HepG2 (cell line): ENCODE measurements around the gene ZKSCAN8. TPM values are rescaled to one million over a fixed set of nuclear protein-coding genes. Genes with fewer than 3 reads are reported as not detected.

Source experiments
- CAMTA2 ChIP-seq: sonication (generic); formaldehyde crosslinking; IDR thresholded peaks from 2 replicates; pipeline ENCODE4 v1.4.0; 2020; ENCODE audit warnings: mild to moderate bottlenecking, missing genetic modification reagents, borderline replicate concordance
- DMAP1 ChIP-seq: IDR thresholded peaks from 2 replicates; pipeline ENCODE4 v1.6.1; 2016
- HNF4A ChIP-seq: sonication (generic); formaldehyde crosslinking; IDR thresholded peaks from 2 replicates; pipeline ENCODE4 v1.4.0; 2020; ENCODE audit warnings: missing genetic modification reagents
- KDM3A ChIP-seq: IDR thresholded peaks from 2 replicates; pipeline ENCODE4 v1.6.1; 2018; ENCODE audit warnings: low read depth, missing compliant biosample characterization
- PHF21A ChIP-seq: sonication (generic); formaldehyde crosslinking; IDR thresholded peaks from 2 replicates; pipeline ENCODE4 v1.5.0; 2020; ENCODE audit warnings: mild to moderate bottlenecking, missing genetic modification reagents
- SAFB2 ChIP-seq: sonication (generic); formaldehyde crosslinking; IDR thresholded peaks from 2 replicates; pipeline ENCODE4 v1.5.1; 2020; ENCODE audit warnings: missing genetic modification reagents, low read depth, mild to moderate bottlenecking, borderline replicate concordance
- SMAD9 ChIP-seq: sonication (generic); formaldehyde crosslinking; IDR thresholded peaks from 2 replicates; pipeline ENCODE4 v1.5.1; 2020; ENCODE audit warnings: mild to moderate bottlenecking, missing genetic modification reagents
- THYN1 ChIP-seq: sonication (generic); formaldehyde crosslinking; IDR thresholded peaks from 2 replicates; pipeline ENCODE4 v1.8.1; 2023; ENCODE audit warnings: low read depth, mild to moderate bottlenecking, moderate library complexity, missing genetic modification reagents, borderline replicate concordance
- ZC3H4 ChIP-seq: sonication (generic); formaldehyde crosslinking; IDR thresholded peaks from 2 replicates; pipeline ENCODE4 v1.4.0; 2020; ENCODE audit warnings: missing genetic modification reagents, borderline replicate concordance
- ZFP36L2 ChIP-seq: sonication (generic); formaldehyde crosslinking; IDR thresholded peaks from 2 replicates; pipeline ENCODE4 v1.4.0; 2020; ENCODE audit warnings: missing genetic modification reagents
- ZMYM2 ChIP-seq: sonication (generic); formaldehyde crosslinking; IDR thresholded peaks from 2 replicates; pipeline ENCODE4 v1.8.0; 2022; ENCODE audit warnings: mild to moderate bottlenecking, missing genetic modification reagents
- polyA plus RNA-seq, 8 experiments: library from polyadenylated mRNA; depleted of rRNA in 3 of 8; stranded (reverse) in 7 of 8; unstranded in 1 of 8; fragments of >200 nt; fragmentation: Illumina TruSeq in 4 of 8; extraction: Trizol in 4 of 8; gene quantifications; 2 replicates each; pipeline versions ENCODE4 v1.2.1 to v1.2.3, GENCODE V29; 2011 to 2016; ENCODE audit warnings: low read depth in 4 of 8, missing spikeins in 1 of 8, mixed read lengths in 1 of 8; ENCODE audit not compliant: insufficient read depth in 1 of 8
- total RNA-seq, 5 experiments: library from RNA; depleted of rRNA; stranded (reverse); fragments of >200 nt; fragmentation: Illumina TruSeq; extraction: Trizol; gene quantifications; 2 replicates each; pipeline ENCODE4 v1.2.3, GENCODE V29; 2016; ENCODE audit warnings: low read depth in 1 of 5
- TF ChIP-seq, protein P1 (sequence below), 2 experiments: IDR thresholded peaks; 2 replicates each; pipeline ENCODE4 v1.6.1; 2011 to 2012; ENCODE audit warnings: low read length in 2 of 2, borderline replicate concordance in 1 of 2, low read depth in 1 of 2, mild to moderate bottlenecking in 1 of 2, moderate library complexity in 1 of 2
- TF ChIP-seq, protein P2 (sequence below), 2 experiments: sonication (generic) in 1 of 2; formaldehyde crosslinking in 1 of 2; IDR thresholded peaks; 2 replicates each; pipeline versions ENCODE4 v1.5.1 to v1.6.1; 2011 to 2020; ENCODE audit warnings: borderline replicate concordance in 1 of 2, low read depth in 1 of 2, low read length in 1 of 2, mild to moderate bottlenecking in 1 of 2, missing genetic modification reagents in 1 of 2, moderate library complexity in 1 of 2
- TF ChIP-seq, protein P3 (sequence below): sonication (generic); formaldehyde crosslinking; IDR thresholded peaks from 2 replicates; pipeline ENCODE4 v1.4.0; 2020; ENCODE audit warnings: missing genetic modification reagents
- TF ChIP-seq, protein P4 (sequence below): sonication (generic); formaldehyde crosslinking; IDR thresholded peaks from 2 replicates; pipeline ENCODE4 v1.4.0; 2020; ENCODE audit warnings: mild to moderate bottlenecking, missing genetic modification reagents
- TF ChIP-seq, protein P5 (sequence below): IDR thresholded peaks from 2 replicates; pipeline ENCODE4 v1.6.1; 2012; ENCODE audit warnings: low read depth, low read length, improper control_type of control experiment
- TF ChIP-seq, protein P6 (sequence below): sonication (generic); IDR thresholded peaks from 2 replicates; pipeline ENCODE4 v1.6.1; 2016; ENCODE audit warnings: low read depth, borderline replicate concordance

The ZKSCAN8 gene
- total and polyA plus RNA-seq, 2 of the 13 experiments (the other 11 are each of a cell fraction or from before 2014, with no cell fraction given): 12.4 to 20.9 TPM

DNA sequence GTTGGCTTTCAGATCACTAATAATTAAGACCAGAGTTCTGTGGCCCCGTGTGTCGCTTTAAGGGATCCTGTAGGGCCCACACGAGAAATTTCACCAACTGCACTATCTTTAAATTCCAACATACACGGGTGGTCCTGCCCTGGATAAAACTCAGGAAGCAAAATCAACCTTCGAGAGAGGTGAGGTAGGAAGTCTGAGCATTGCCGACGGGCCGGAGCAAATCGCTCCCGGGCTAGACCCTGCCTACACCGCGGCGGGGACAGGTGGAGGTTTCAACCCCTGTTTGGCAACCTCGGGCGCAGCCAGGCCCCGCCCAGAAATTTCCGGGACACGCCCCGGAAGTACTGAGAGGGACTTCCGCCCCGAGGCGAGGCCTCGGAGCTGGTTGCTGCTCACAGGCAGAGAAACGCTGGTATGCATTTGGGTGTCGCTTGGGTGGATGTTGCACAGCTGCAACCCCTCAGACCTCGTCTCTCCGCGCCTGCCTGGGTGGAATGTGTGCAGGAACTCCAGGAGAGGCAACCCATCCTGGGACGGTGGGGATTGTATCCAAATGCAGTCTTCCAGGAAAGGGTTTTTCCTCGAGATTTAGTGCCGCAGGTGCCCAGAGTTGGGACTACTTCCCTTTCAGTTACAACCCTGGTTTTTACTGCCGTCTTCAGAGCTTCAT is 19.9 kb downstream of the ZKSCAN8 start (continued):
- TF ChIP-seq, protein P1, sequence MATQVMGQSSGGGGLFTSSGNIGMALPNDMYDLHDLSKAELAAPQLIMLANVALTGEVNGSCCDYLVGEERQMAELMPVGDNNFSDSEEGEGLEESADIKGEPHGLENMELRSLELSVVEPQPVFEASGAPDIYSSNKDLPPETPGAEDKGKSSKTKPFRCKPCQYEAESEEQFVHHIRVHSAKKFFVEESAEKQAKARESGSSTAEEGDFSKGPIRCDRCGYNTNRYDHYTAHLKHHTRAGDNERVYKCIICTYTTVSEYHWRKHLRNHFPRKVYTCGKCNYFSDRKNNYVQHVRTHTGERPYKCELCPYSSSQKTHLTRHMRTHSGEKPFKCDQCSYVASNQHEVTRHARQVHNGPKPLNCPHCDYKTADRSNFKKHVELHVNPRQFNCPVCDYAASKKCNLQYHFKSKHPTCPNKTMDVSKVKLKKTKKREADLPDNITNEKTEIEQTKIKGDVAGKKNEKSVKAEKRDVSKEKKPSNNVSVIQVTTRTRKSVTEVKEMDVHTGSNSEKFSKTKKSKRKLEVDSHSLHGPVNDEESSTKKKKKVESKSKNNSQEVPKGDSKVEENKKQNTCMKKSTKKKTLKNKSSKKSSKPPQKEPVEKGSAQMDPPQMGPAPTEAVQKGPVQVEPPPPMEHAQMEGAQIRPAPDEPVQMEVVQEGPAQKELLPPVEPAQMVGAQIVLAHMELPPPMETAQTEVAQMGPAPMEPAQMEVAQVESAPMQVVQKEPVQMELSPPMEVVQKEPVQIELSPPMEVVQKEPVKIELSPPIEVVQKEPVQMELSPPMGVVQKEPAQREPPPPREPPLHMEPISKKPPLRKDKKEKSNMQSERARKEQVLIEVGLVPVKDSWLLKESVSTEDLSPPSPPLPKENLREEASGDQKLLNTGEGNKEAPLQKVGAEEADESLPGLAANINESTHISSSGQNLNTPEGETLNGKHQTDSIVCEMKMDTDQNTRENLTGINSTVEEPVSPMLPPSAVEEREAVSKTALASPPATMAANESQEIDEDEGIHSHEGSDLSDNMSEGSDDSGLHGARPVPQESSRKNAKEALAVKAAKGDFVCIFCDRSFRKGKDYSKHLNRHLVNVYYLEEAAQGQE (IDR thresholded peaks at IDR 0.05; ENCODE audit: borderline replicate concordance in 1 of 2, low read depth in 1 of 2, low read length in 2 of 2): no peak
- 0 out of 2 replicates have a peak, but pooled peaks have one; percentile 67 for TF ChIP-seq KDM3A (CRISPR knock-in tag)
- TF ChIP-seq, protein P2, sequence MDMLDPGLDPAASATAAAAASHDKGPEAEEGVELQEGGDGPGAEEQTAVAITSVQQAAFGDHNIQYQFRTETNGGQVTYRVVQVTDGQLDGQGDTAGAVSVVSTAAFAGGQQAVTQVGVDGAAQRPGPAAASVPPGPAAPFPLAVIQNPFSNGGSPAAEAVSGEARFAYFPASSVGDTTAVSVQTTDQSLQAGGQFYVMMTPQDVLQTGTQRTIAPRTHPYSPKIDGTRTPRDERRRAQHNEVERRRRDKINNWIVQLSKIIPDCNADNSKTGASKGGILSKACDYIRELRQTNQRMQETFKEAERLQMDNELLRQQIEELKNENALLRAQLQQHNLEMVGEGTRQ (IDR thresholded peaks at IDR 0.05; ENCODE audit: low read depth, low read length): no peak
- TF ChIP-seq, protein P2 (CRISPR knock-in tag; IDR thresholded peaks at IDR 0.05; ENCODE audit: borderline replicate concordance): no peak
- TF ChIP-seq, protein P3, sequence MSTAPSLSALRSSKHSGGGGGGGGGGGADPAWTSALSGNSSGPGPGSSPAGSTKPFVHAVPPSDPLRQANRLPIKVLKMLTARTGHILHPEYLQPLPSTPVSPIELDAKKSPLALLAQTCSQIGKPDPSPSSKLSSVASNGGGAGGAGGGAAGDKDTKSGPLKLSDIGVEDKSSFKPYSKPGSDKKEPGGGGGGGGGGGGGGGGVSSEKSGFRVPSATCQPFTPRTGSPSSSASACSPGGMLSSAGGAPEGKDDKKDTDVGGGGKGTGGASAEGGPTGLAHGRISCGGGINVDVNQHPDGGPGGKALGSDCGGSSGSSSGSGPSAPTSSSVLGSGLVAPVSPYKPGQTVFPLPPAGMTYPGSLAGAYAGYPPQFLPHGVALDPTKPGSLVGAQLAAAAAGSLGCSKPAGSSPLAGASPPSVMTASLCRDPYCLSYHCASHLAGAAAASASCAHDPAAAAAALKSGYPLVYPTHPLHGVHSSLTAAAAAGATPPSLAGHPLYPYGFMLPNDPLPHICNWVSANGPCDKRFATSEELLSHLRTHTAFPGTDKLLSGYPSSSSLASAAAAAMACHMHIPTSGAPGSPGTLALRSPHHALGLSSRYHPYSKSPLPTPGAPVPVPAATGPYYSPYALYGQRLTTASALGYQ (CRISPR knock-in tag): no peak; the same call in 1 of the 2 replicates
- no peak for TF ChIP-seq THYN1
- TF ChIP-seq DMAP1 (CRISPR knock-in tag): peak; percentile 77; the same call in 1 of the 2 replicates
- TF ChIP-seq SMAD9 (CRISPR knock-in tag): no peak
- TF ChIP-seq ZMYM2 (CRISPR knock-in tag): no peak
- TF ChIP-seq, protein P4, sequence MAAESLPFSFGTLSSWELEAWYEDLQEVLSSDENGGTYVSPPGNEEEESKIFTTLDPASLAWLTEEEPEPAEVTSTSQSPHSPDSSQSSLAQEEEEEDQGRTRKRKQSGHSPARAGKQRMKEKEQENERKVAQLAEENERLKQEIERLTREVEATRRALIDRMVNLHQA (CRISPR knock-in tag): no peak
- no peak for TF ChIP-seq ZC3H4 (CRISPR knock-in tag)
- TF ChIP-seq ZFP36L2: no peak
- peak; percentile 87; the same call in 1 of the 2 replicates for TF ChIP-seq SAFB2
- TF ChIP-seq, protein P5, sequence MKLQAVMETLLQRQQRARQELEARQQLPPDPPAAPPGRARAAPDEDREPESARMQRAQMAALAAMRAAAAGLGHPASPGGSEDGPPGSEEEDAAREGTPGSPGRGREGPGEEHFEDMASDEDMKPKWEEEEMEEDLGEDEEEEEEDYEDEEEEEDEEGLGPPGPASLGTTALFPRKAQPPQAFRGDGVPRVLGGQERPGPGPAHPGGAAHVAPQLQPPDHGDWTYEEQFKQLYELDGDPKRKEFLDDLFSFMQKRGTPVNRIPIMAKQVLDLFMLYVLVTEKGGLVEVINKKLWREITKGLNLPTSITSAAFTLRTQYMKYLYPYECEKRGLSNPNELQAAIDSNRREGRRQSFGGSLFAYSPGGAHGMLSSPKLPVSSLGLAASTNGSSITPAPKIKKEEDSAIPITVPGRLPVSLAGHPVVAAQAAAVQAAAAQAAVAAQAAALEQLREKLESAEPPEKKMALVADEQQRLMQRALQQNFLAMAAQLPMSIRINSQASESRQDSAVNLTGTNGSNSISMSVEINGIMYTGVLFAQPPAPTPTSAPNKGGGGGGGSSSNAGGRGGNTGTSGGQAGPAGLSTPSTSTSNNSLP: no peak
- peak; percentile 65; the same call in 1 of the 2 replicates for TF ChIP-seq CAMTA2
- no peak for TF ChIP-seq HNF4A (CRISPR knock-in tag)
- TF ChIP-seq, protein P6, sequence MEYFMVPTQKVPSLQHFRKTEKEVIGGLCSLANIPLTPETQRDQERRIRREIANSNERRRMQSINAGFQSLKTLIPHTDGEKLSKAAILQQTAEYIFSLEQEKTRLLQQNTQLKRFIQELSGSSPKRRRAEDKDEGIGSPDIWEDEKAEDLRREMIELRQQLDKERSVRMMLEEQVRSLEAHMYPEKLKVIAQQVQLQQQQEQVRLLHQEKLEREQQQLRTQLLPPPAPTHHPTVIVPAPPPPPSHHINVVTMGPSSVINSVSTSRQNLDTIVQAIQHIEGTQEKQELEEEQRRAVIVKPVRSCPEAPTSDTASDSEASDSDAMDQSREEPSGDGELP: 0 out of 2 replicates have a peak, but pooled peaks have one; percentile 38
- no peak for TF ChIP-seq PHF21A
